ENCODE measurements around the gene BTBD3.

- TF ChIP-seq REST (IDR thresholded peaks at IDR 0.05) (no peak), ZBTB33 (IDR thresholded peaks at IDR 0.05) (no peak), TAF1 (conservative IDR thresholded peaks at IDR 0.05) (no peak), YY1 (IDR thresholded peaks at IDR 0.05) (no peak), HNF4A (conservative IDR thresholded peaks at IDR 0.05) (no peak), FOXA1 (IDR thresholded peaks at IDR 0.05) (no peak), MAX (IDR thresholded peaks at IDR 0.05) (no peak), RXRA (IDR thresholded peaks at IDR 0.05) (no peak), RAD21 (IDR thresholded peaks at IDR 0.05) (no peak), SP1 (IDR thresholded peaks at IDR 0.05) (no peak)
- TF ChIP-seq, protein P1, sequence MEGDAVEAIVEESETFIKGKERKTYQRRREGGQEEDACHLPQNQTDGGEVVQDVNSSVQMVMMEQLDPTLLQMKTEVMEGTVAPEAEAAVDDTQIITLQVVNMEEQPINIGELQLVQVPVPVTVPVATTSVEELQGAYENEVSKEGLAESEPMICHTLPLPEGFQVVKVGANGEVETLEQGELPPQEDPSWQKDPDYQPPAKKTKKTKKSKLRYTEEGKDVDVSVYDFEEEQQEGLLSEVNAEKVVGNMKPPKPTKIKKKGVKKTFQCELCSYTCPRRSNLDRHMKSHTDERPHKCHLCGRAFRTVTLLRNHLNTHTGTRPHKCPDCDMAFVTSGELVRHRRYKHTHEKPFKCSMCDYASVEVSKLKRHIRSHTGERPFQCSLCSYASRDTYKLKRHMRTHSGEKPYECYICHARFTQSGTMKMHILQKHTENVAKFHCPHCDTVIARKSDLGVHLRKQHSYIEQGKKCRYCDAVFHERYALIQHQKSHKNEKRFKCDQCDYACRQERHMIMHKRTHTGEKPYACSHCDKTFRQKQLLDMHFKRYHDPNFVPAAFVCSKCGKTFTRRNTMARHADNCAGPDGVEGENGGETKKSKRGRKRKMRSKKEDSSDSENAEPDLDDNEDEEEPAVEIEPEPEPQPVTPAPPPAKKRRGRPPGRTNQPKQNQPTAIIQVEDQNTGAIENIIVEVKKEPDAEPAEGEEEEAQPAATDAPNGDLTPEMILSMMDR (IDR thresholded peaks at IDR 0.05; ENCODE audit: low read depth, low read length, missing input control): no peak
- TF ChIP-seq, protein P2, sequence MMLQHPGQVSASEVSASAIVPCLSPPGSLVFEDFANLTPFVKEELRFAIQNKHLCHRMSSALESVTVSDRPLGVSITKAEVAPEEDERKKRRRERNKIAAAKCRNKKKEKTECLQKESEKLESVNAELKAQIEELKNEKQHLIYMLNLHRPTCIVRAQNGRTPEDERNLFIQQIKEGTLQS (IDR thresholded peaks at IDR 0.05): no peak
Measured at GRCh38 chr20:11936157-11936556, 18.5 kb downstream of the BTBD3 start.

Data from liver (tissue), 3 donors.